HepG2 (cell line): ENCODE measurements around the gene SEZ6. TPM values are rescaled to one million over a fixed set of nuclear protein-coding genes. Genes with fewer than 3 reads are reported as not detected.
A peak's percentile ranks its signal among the peaks of the same experiment; 100 is the strongest.

ENCODE experiments used
- FOXP4 ChIP-seq: sonication (generic); formaldehyde crosslinking; IDR thresholded peaks from 2 replicates; pipeline ENCODE4 v1.4.0; 2020; ENCODE audit warnings: missing genetic modification reagents
- HMG20B ChIP-seq: conservative IDR thresholded peaks from 2 replicates; pipeline ENCODE4 v1.6.1; 2016; ENCODE audit warnings: missing genetic modification reagents, missing compliant biosample characterization
- HNF1B ChIP-seq: sonication (generic); formaldehyde crosslinking; IDR thresholded peaks from 2 replicates; pipeline ENCODE4 v1.5.1; 2020; ENCODE audit warnings: mild to moderate bottlenecking, moderate library complexity, missing genetic modification reagents
- LCORL ChIP-seq, 2 experiments: fragments of 450-650 bp in 1 of 2; sonication (generic) in 1 of 2; formaldehyde crosslinking in 1 of 2; IDR thresholded peaks; 2 replicates each; pipeline versions ENCODE4 v1.5.0 to v1.6.1; 2017 to 2020; ENCODE audit warnings: antibody characterized with exemption in 1 of 2, missing genetic modification reagents in 1 of 2
- NFIC ChIP-seq: IDR thresholded peaks from 2 replicates; pipeline ENCODE4 v1.6.1; 2012; ENCODE audit warnings: mild to moderate bottlenecking, low read length, inconsistent platforms
- PHF21A ChIP-seq: sonication (generic); formaldehyde crosslinking; IDR thresholded peaks from 2 replicates; pipeline ENCODE4 v1.5.0; 2020; ENCODE audit warnings: mild to moderate bottlenecking, missing genetic modification reagents
- REPIN1 ChIP-seq: sonication (generic); formaldehyde crosslinking; IDR thresholded peaks from 2 replicates; pipeline ENCODE4 v1.8.0; 2022; ENCODE audit warnings: missing genetic modification reagents, low read depth, mild to moderate bottlenecking, borderline replicate concordance
- TCF7L2 ChIP-seq: IDR thresholded peaks from 2 replicates; pipeline ENCODE4 v1.6.1; 2011; ENCODE audit warnings: mild to moderate bottlenecking, low read depth, low read length, moderate library complexity
- ZBTB43 ChIP-seq: sonication (generic); formaldehyde crosslinking; conservative IDR thresholded peaks from 2 replicates; pipeline ENCODE4 v1.4.0; 2020; ENCODE audit warnings: missing genetic modification reagents
- ZGPAT ChIP-seq: IDR thresholded peaks from 2 replicates; pipeline ENCODE4 v1.6.1; 2016; ENCODE audit warnings: mild to moderate bottlenecking
- ZNF329 ChIP-seq: sonication (generic); formaldehyde crosslinking; IDR thresholded peaks from 2 replicates; pipeline ENCODE4 v1.9.0; 2021; ENCODE audit warnings: low read depth, mild to moderate bottlenecking, missing genetic modification reagents
- ZNF331 ChIP-seq: sonication (generic); formaldehyde crosslinking; IDR thresholded peaks from 2 replicates; pipeline ENCODE4 v1.4.0; 2020; ENCODE audit warnings: missing genetic modification reagents
- ZNF574 ChIP-seq: sonication (generic); formaldehyde crosslinking; IDR thresholded peaks from 2 replicates; pipeline ENCODE4 v1.4.0; 2020; ENCODE audit warnings: missing genetic modification reagents
- polyA plus RNA-seq, 8 experiments: library from polyadenylated mRNA; depleted of rRNA in 3 of 8; stranded (reverse) in 7 of 8; unstranded in 1 of 8; fragments of >200 nt; fragmentation: Illumina TruSeq in 4 of 8; extraction: Trizol in 4 of 8; gene quantifications; 2 replicates each; pipeline versions ENCODE4 v1.2.1 to v1.2.3, GENCODE V29; 2011 to 2016; ENCODE audit warnings: low read depth in 4 of 8, missing spikeins in 1 of 8, mixed read lengths in 1 of 8; ENCODE audit not compliant: insufficient read depth in 1 of 8
- total RNA-seq, 5 experiments: library from RNA; depleted of rRNA; stranded (reverse); fragments of >200 nt; fragmentation: Illumina TruSeq; extraction: Trizol; gene quantifications; 2 replicates each; pipeline ENCODE4 v1.2.3, GENCODE V29; 2016; ENCODE audit warnings: low read depth in 1 of 5

Gene SEZ6
- total and polyA plus RNA-seq, 2 of the 13 experiments (the other 11 are each of a cell fraction or from before 2014, with no cell fraction given) = not detected

GRCh38 chr17:28908640-28909167 is 97.1 kb downstream of the SEZ6 start (continued):
- TF ChIP-seq HNF1B (CRISPR knock-in tag) (peak; percentile 54; the same call in 1 of the 2 replicates), REPIN1 (CRISPR knock-in tag) (peak; percentile 21; the same call in 1 of the 2 replicates), ZNF331 (CRISPR knock-in tag) (0 out of 2 replicates have a peak, but pooled peaks have one; percentile 33), ZGPAT (CRISPR knock-in tag) (0 out of 2 replicates have a peak, but pooled peaks have one; percentile 44), LCORL (IDR thresholded peaks at IDR 0.05) (no peak), LCORL (CRISPR knock-in tag; IDR thresholded peaks at IDR 0.05) (peak; percentile 67; the same call in 1 of the 2 replicates), PHF21A (CRISPR knock-in tag) (peak; percentile 64; the same call in 1 of the 2 replicates), ZNF574 (no peak; the same call in 1 of the 2 replicates), HMG20B (CRISPR knock-in tag) (0 out of 2 replicates have a peak, but pooled peaks have one; percentile 56), ZNF329 (CRISPR knock-in tag) (no peak), ZBTB43 (CRISPR knock-in tag) (peak; percentile 30; the same call in 1 of the 2 replicates), TCF7L2 (no peak), FOXP4 (CRISPR knock-in tag) (0 out of 2 replicates have a peak, but pooled peaks have one; percentile 16), NFIC (0 out of 2 replicates have a peak, but pooled peaks have one; percentile 42)
